GM18508 (cell line): Measurements from ENCODE around the gene COLEC11.
"Not testable (repeated sequence)": the region's sequence is repeated elsewhere in the genome, so short reads cannot be mapped to it uniquely, and the experiment has no call there.

Experiments
- ATAC-seq: cut with Tn5 transposase; IDR thresholded peaks from one replicate; pipeline ENCODE4 v1.9.1; 2021; ENCODE audit warnings: moderate number of reproducible peaks; ENCODE audit not compliant: insufficient read depth, unreplicated experiment

COLEC11 gene

DNA sequence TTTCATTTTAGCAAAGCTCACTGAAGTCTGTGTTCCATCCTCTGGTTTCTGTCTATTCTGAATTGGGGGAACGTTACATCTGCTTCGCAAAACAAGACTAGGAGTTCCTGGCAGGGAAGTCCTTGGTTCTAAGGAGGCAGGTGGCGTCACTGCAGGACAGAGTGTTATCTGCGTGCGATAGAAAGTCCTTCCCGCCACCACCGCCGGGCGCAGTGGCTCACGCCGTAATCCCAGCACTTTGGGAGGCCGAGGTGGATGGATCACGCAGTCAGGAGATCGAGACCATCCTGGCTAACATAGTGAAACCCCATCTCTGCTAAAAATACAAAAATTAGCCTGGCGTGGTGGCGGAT is 41.0 kb downstream of the COLEC11 start:
- not testable (repeated sequence) for ATAC-seq

GRCh38 chr2:3636586-3637310 is 41.8 kb downstream of the COLEC11 start:
- ATAC-seq, result no peak

- ATAC-seq, result no peak
Measured at GRCh38 chr2:3637311-3637675, 42.4 kb downstream of the COLEC11 start.

DNA sequence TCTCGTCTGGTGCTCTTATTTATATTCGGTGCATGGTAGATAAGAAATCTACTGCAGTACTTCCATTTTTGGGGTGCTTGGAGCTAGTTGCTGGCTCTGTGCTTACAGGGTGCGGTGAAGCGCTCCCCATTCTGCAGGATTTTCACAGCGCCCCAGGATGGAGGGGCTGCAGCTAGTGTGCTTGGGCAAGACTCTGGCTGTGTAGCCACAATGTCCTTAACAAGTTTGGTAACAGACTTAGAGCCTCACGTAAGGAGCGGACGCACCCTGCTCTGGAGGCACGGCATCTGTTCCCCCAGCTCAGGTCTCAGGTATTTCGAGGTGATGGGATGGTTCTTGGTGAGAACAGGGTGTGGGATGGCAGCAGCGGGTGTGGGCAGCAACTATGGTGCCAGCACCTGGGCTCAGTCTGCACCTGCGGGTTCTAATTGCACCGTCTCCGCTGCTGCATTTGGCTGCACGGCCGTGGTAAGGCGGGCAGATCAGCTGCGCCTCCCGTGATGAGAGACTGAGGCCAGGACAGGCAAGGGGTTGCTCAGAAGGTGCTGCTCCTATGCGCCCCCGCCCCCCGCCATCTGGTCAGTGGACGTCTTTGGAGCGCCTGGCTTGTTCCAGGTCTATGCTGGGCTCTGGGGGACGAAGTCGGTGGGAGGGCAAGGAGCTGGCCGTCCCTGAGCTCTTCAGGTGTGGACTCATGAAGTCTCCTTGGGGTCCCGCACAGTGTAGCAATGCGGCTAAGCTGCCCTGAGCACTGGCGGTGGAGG is 43.0 kb downstream of the COLEC11 start:
- no peak for ATAC-seq

DNA sequence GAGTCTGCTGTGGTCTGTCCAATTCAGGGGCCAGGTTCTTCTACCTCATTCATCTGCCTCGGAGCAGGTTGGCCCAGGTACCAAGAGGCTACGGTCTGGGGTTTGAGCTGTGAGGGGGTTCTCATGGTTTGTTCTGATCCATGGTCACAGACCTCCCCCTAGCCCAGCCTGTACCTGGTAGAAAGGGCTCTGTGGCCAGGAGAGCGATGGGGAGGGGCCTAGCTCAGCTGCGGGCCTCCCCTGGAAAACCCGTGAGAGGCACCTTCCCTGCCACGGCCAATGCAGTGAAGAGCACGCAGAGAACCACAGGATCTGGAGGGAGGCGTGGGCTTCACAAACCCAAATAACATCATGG is 43.5 kb downstream of the COLEC11 start:
- no peak for ATAC-seq

GRCh38 chr2:3639015-3639630 is 44.2 kb downstream of the COLEC11 start:
- no peak for ATAC-seq

GRCh38 chr2:3639653-3640052 is 44.7 kb downstream of the COLEC11 start:
- ATAC-seq, result no peak

GRCh38 chr2:3641181-3641580 is 46.3 kb downstream of the COLEC11 start:
- ATAC-seq, result no peak

- no peak for ATAC-seq
Measured at GRCh38 chr2:3641841-3642421, 47.0 kb downstream of the COLEC11 start.

- ATAC-seq, result no peak
Measured at GRCh38 chr2:3642521-3643215, 47.8 kb downstream of the COLEC11 start.

- ATAC-seq, result no peak
Measured at GRCh38 chr2:3643371-3644245, 48.7 kb downstream of the COLEC11 start.

DNA sequence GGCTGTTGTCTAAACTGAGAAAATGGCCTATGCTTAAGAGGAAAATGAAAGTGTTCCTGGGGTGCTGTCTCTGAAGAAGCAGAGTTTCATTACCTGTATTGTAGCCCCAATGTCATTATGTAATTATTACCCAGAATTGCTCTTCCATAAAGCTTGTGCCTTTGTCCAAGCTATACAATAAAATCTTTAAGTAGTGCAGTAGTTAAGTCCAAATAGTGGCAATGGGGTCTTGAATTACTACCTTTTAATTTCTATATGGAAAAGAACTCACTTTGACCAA is 49.3 kb downstream of the COLEC11 start:
- ATAC-seq, result peak; percentile 76

DNA sequence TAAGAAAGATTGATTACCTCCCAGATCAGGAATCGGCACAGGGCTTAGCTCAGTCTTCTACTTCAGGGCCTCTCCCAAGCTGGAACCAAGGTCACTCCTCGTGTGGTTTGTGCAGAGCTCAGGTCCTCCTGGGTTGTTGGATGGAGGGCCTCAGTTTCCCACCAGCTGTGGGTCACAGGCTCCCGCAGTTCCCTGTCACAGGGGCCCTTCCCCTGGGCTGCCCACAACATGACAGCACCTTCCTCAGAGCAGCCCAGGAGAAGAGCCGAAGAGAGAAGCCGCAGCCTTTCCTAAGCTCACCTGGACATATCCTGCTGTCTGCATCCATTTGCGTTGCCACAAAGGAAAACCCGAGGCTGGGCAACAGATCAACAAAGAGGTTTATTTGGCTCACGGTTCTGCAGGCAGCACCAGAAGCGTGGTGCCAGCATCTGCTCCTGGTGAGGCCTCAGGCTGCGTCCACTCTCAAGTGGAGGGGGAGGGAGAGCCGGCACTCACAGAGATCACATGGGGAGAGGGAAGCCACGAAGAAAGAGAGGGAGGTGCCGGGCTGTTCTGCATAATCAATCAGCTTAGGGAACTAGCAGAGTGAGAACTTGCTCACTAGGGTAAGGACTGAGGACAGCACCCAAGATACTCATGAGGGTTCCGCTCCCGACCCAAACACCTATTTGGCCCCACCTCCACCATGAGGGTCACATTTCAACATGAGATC is 50.1 kb downstream of the COLEC11 start:
- no peak for ATAC-seq

DNA sequence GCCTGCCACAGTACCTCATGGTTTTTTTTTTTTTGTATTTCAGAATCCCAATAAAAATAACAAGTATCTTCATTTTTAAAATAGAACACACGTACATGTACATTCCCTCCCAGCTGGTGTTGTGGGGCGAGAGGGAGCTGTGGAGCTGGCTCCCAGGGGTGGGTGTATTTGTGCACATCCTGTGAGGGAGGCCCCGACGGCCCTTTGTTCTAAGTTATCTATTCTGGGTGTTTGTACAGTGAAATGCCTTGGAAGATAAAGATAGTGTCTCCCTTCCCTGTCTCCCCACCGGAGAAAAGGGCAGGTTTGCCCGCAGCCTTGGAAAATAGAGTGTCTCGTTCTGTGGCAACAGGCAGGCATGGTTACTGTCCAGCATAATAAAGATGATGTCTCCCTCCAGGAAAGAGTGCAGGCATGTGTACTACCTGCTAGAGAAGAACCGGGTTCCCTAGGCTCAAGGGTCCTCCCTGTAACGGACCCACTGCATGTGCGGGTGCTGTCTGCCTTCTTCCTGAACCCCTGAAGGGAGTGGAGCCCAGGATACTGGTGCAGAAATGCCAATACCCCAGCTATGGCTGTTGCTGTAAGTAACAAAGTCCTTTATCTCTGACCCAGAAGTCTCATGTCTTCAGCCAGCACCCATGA is 51.0 kb downstream of the COLEC11 start:
- ATAC-seq, result no peak

- ATAC-seq, result no peak
Measured at GRCh38 chr2:3646446-3646845, 51.5 kb downstream of the COLEC11 start.

DNA sequence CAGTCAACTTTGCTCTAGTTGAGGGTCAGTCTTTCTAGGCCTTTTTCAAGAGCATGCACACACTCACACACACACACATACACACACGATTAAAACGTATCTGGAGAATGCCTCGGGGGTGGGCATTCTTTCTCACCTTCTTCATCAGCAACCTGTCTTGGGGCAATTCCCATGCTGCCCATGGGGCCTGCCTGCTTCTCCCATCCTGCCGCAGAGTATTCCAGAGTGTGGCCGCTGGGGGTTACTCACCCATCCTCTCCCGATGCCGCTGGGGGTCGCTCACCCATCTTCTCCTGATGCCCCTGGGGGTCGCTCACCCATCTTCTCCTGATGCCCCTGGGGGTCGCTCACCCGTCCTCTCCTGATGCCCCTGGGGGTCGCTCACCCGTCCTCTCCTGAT is 52.3 kb downstream of the COLEC11 start:
- no peak for ATAC-seq

DNA sequence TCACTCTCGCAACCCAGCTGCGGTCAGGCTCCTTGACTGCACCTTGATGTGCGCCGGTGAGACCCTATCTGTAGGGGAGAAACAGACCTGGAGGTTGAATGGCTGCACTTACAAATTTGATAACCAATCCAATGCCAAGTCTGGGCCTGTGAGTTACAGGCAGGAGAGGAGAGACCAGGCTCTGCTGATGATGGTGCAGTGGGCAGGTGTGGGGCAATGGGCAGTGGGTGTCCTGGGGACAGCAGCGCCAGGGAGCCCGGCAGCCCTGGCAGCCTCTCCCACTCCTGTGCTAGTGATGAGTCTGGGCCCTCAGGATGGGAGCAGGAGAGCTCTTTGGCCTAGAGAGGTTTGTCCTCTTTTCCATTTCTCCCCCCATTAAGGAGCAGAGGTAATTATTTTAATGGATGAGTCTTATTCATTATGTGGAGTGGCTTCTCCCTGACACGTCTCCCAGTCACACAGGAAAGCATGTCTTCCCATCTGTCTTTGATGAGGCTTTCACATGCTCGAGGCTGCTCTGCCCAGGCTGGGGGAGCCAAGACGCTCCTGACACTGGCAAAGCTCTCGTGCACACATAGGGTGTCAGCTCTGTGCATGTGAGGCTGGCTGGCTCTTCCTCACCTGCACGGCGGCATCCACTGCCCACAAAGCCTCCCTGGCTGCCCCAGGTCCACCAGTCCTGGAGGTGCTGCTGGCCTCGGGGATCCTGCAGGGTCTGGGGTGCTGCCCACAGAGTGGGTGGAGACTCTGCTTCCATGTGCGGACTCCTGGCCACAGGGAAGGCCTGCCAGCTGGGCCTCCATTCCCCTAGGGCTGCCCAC is 53.1 kb downstream of the COLEC11 start:
- no peak for ATAC-seq

GRCh38 chr2:3648652-3649177 is 53.8 kb downstream of the COLEC11 start:
- no peak for ATAC-seq
